ENCODE results near the gene C1orf174.

DNA sequence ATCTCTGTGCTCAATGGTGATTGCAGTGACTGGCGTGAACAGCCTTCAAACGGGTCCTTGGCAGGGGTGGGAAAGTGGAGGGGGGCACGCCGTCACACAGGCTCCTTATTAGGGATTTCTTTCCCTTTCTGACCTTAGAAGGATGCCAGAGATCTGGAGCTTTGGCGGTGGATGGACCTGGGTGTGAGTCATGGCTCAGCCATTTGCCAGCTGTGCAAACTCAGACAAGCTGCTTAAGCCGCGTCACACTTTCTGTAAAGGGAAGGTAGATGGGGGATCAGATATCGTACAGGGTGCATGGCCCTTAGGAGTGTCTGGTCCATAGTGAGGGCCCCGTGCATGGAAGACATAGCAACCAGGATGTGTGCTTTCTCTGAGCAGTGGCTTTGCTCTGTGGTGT is 48.3 kb upstream of the C1orf174 start:
- TF ChIP-seq, protein P1, sequence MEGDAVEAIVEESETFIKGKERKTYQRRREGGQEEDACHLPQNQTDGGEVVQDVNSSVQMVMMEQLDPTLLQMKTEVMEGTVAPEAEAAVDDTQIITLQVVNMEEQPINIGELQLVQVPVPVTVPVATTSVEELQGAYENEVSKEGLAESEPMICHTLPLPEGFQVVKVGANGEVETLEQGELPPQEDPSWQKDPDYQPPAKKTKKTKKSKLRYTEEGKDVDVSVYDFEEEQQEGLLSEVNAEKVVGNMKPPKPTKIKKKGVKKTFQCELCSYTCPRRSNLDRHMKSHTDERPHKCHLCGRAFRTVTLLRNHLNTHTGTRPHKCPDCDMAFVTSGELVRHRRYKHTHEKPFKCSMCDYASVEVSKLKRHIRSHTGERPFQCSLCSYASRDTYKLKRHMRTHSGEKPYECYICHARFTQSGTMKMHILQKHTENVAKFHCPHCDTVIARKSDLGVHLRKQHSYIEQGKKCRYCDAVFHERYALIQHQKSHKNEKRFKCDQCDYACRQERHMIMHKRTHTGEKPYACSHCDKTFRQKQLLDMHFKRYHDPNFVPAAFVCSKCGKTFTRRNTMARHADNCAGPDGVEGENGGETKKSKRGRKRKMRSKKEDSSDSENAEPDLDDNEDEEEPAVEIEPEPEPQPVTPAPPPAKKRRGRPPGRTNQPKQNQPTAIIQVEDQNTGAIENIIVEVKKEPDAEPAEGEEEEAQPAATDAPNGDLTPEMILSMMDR (IDR thresholded peaks at IDR 0.05; ENCODE audit: insufficient read depth, low read length), result no peak
- TF ChIP-seq POLR2AphosphoS5 (IDR thresholded peaks at IDR 0.05; ENCODE audit: low read depth), result no peak
- TF ChIP-seq REST (IDR thresholded peaks at IDR 0.05; ENCODE audit: insufficient replicate concordance, low read depth), result no peak
- TF ChIP-seq GABPA (IDR thresholded peaks at IDR 0.05; ENCODE audit: low read depth), result no peak
- TF ChIP-seq SPI1 (IDR thresholded peaks at IDR 0.05; ENCODE audit: borderline replicate concordance, low read depth), result no peak
